Neural cell (in vitro differentiated cells): ENCODE measurements around the gene TBC1D8B. TPM values are rescaled to one million over a fixed set of nuclear protein-coding genes. Genes with fewer than 3 reads are reported as not detected.

Source experiments
- H2AFZ ChIP-seq: fragments of 200-600, 300-800 bp; sonication (generic), shearing (Covaris generic); 2 replicates; pipeline ENCODE4 v1.6.0; 2014; ENCODE audit warnings: low read depth, mild to moderate bottlenecking, antibody characterized with exemption, low read length, moderate library complexity
- H3F3A ChIP-seq: fragments of 200-600 bp; shearing (Covaris generic); 2 replicates; pipeline ENCODE4 v1.6.1; 2016; ENCODE audit warnings: mild to moderate bottlenecking, moderate library complexity, mixed read lengths, antibody characterized with exemption, low read length; ENCODE audit not compliant: insufficient read depth, poor library complexity, severe bottlenecking
- H3K27ac ChIP-seq: fragments of 200-600, 300-800 bp; sonication (generic), shearing (Covaris generic); 2 replicates; pipeline ENCODE4 v1.5.1; 2014; ENCODE audit warnings: mild to moderate bottlenecking, low read length, moderate library complexity
- H3K27me3 ChIP-seq: fragments of 300-800, 200-600 bp; sonication (generic), shearing (Covaris generic); 2 replicates; pipeline ENCODE4 v1.6.0; 2014; ENCODE audit warnings: mild to moderate bottlenecking, low read depth, low read length, moderate library complexity; ENCODE audit not compliant: insufficient read depth
- H3K36me3 ChIP-seq: fragments of 300-800, 200-600 bp; sonication (generic), shearing (Covaris generic); 2 replicates; pipeline ENCODE4 v1.5.1; 2014; ENCODE audit warnings: mild to moderate bottlenecking, antibody characterized with exemption, low read length, moderate library complexity; ENCODE audit not compliant: insufficient read depth
- H3K4me2 ChIP-seq: fragments of 300-800, 200-600 bp; sonication (generic), shearing (Covaris generic); 2 replicates; pipeline ENCODE4 v1.6.0; 2014; ENCODE audit warnings: mild to moderate bottlenecking, low read length
- H3K4me3 ChIP-seq: fragments of 300-800, 200-600 bp; sonication (generic), shearing (Covaris generic); 2 replicates; pipeline ENCODE4 v1.5.1; 2014; ENCODE audit warnings: mild to moderate bottlenecking, low read length, moderate library complexity
- H3K79me2 ChIP-seq: fragments of 200-600 bp; shearing (Covaris generic); replicated peaks from 2 replicates; pipeline ENCODE4 v1.6.0; 2014; ENCODE audit warnings: mild to moderate bottlenecking, low read length, moderate library complexity; ENCODE audit not compliant: insufficient read depth
- H3K9ac ChIP-seq: fragments of 300-800, 200-600 bp; sonication (generic), shearing (Covaris generic); 2 replicates; pipeline ENCODE4 v1.6.1; 2016; ENCODE audit warnings: mild to moderate bottlenecking, low read length, mixed read lengths
- H3K9me2 ChIP-seq: fragments of 200-600 bp; shearing (Covaris generic); 2 replicates; pipeline ENCODE4 v1.6.1; 2016; ENCODE audit warnings: mild to moderate bottlenecking, low read length, mixed read lengths; ENCODE audit not compliant: insufficient read depth
- H3K9me3 ChIP-seq: fragments of 200-600, 300-800 bp; sonication (generic), shearing (Covaris generic); 2 replicates; pipeline ENCODE4 v1.6.1; 2016; ENCODE audit warnings: mild to moderate bottlenecking, mixed run types, low read length, moderate library complexity, mixed read lengths
- H4K20me1 ChIP-seq: fragments of 200-600 bp; shearing (Covaris generic); 2 replicates; pipeline ENCODE4 v1.6.1; 2016; ENCODE audit warnings: mild to moderate bottlenecking, mixed run types; ENCODE audit not compliant: insufficient read depth
- CTCF ChIP-seq: fragments of 450-650 bp; IDR thresholded peaks from 2 replicates; pipeline ENCODE4 v1.5.1; 2014; ENCODE audit warnings: antibody characterized with exemption, mild to moderate bottlenecking, moderate library complexity; ENCODE audit not compliant: poor library complexity, severe bottlenecking
- EP300 ChIP-seq: fragments of 450-650 bp; conservative IDR thresholded peaks from 2 replicates; pipeline ENCODE4 v1.6.1; 2014; ENCODE audit warnings: antibody characterized with exemption, mild to moderate bottlenecking, moderate library complexity; ENCODE audit not compliant: poor library complexity, severe bottlenecking
- EZH2 ChIP-seq: fragments of 200-600, 300-800 bp; shearing (Covaris generic), sonication (generic); IDR thresholded peaks from 2 replicates; pipeline ENCODE4 v1.6.1; 2014; ENCODE audit warnings: antibody characterized with exemption, low read length, borderline replicate concordance, mild to moderate bottlenecking; ENCODE audit not compliant: insufficient read depth, poor library complexity, severe bottlenecking
- MXI1 ChIP-seq: fragments of 450-650 bp; conservative IDR thresholded peaks from 2 replicates; pipeline ENCODE4 v1.6.1; 2014; ENCODE audit warnings: antibody characterized with exemption, mild to moderate bottlenecking; ENCODE audit not compliant: poor library complexity, severe bottlenecking
- POLR2AphosphoS5 ChIP-seq: IDR thresholded peaks from 2 replicates; pipeline ENCODE4 v1.6.1; 2012
- RAD21 ChIP-seq: fragments of 450-650 bp; conservative IDR thresholded peaks from 2 replicates; pipeline ENCODE4 v1.6.1; 2014; ENCODE audit warnings: antibody characterized with exemption, mild to moderate bottlenecking, moderate library complexity
- REST ChIP-seq: IDR thresholded peaks from 2 replicates; pipeline ENCODE4 v1.6.1; 2012; ENCODE audit warnings: borderline replicate concordance
- SMC3 ChIP-seq: fragments of 450-650 bp; conservative IDR thresholded peaks from 2 replicates; pipeline ENCODE4 v1.6.1; 2014; ENCODE audit warnings: antibody characterized with exemption, mild to moderate bottlenecking, moderate library complexity; ENCODE audit not compliant: poor library complexity
- TAF1 ChIP-seq: IDR thresholded peaks from 2 replicates; pipeline ENCODE4 v1.6.1; 2012; ENCODE audit warnings: low read depth
- polyA plus RNA-seq: library from polyadenylated mRNA; depleted of rRNA; stranded (reverse); fragments of >200 nt; gene quantifications from 2 replicates; pipeline ENCODE4 v1.2.3, GENCODE V29; 2014

Gene TBC1D8B
- polyA plus RNA-seq, 1 donor from 2014 or later: 0.14 TPM

- Histone ChIP-seq H3K27ac (no peak overlapping the region), H3K79me2 (no peaks in the 10 kb centered on the region), H3K9me2 (no peaks in the 10 kb centered on the region), H3K27me3 (no peaks in the 10 kb centered on the region), H3K4me3 (no peak overlapping the region), H3K36me3 (no peaks in the 10 kb centered on the region), H3K4me2 (no peak overlapping the region), H3F3A (no peaks in the 10 kb centered on the region), H2AFZ (no peak overlapping the region), H3K9me3 (no peaks in the 10 kb centered on the region), H4K20me1 (no peaks in the 10 kb centered on the region), H3K9ac (no peak overlapping the region)
- TF ChIP-seq TAF1 (no peak), CTCF (no peak), EP300 (no peak)
Measured at GRCh38 chrX:106912864-106913263, 110.4 kb downstream of the TBC1D8B start.

- no peaks in the 10 kb centered on the region for H3K27me3 ChIP-seq
- H3K9ac ChIP-seq: no peak overlapping the region
- no peaks in the 10 kb centered on the region for H3K36me3 ChIP-seq
- TF ChIP-seq REST (no peak), MXI1 (no peak), SMC3 (no peak), TAF1 (no peak), CTCF (no peak), EP300 (no peak), EZH2 (no peak), POLR2AphosphoS5 (no peak), RAD21 (no peak)
- no peaks in the 10 kb centered on the region for H4K20me1 ChIP-seq
- no peaks in the 10 kb centered on the region for H3F3A ChIP-seq
- H3K9me2 ChIP-seq: no peaks in the 10 kb centered on the region
- H3K4me3 ChIP-seq: no peak overlapping the region
- H3K27ac ChIP-seq: no peak overlapping the region
- no peaks in the 10 kb centered on the region for H3K9me3 ChIP-seq
- no peak overlapping the region for H2AFZ ChIP-seq
- H3K79me2 ChIP-seq: no peaks in the 10 kb centered on the region
- H3K4me2 ChIP-seq: no peak overlapping the region
Measured at GRCh38 chrX:106917830-106918500, 115.5 kb downstream of the TBC1D8B start.
